Uterus (tissue), 4 donors: Measurements from ENCODE around the gene TUBAL3. TPM values are rescaled to one million over a fixed set of nuclear protein-coding genes. Genes with fewer than 3 reads are reported as not detected.

Source experiments
- DNase-seq, 2 donors: peaks; one replicate each; pipeline ENCODE4 v3.0.0-alpha.2; 2019 to 2020
- H3K27ac ChIP-seq, 2 donors: fragments of 200-600 bp; sonication (generic); 1 replicate in 1 of 2; 2 replicates in 1 of 2; pipeline ENCODE4 v1.5.1; 2016 to 2018
- H3K27me3 ChIP-seq, 2 donors: fragments of 200-600 bp; sonication (generic); one replicate each; pipeline ENCODE4 v1.5.1; 2018 to 2019; ENCODE audit warnings: control low read depth in 1 of 2
- H3K36me3 ChIP-seq, 2 donors: fragments of 200-600 bp; sonication (generic); one replicate each; pipeline ENCODE4 v1.5.1; 2019; ENCODE audit warnings: control low read depth in 1 of 2
- H3K4me1 ChIP-seq, 2 donors: fragments of 200-600 bp; sonication (generic); one replicate each; pipeline ENCODE4 v1.5.1; 2018 to 2019; ENCODE audit warnings: control low read depth in 1 of 2
- H3K4me3 ChIP-seq, 2 donors: fragments of 200-600 bp; sonication (generic); 1 replicate in 1 of 2; 2 replicates in 1 of 2; pipeline ENCODE4 v1.5.1; 2018 to 2019; ENCODE audit warnings: mild to moderate bottlenecking in 1 of 2
- H3K9me3 ChIP-seq, 2 donors: fragments of 200-600 bp; sonication (generic); one replicate each; pipeline ENCODE4 v1.5.1; 2019; ENCODE audit warnings: control low read depth in 1 of 2
- CTCF ChIP-seq, 4 experiments: fragments of 200-600 bp in 2 of 4; fragments of 450-650 bp in 2 of 4; sonication (generic) in 2 of 4; IDR thresholded peaks; one replicate each; pipeline ENCODE4 v1.5.1; 2016 to 2019; ENCODE audit warnings: antibody characterized with exemption in 4 of 4, mild to moderate bottlenecking in 2 of 4, moderate library complexity in 1 of 4
- POLR2A ChIP-seq, 2 donors: fragments of 450-650 bp; IDR thresholded peaks; one replicate each; pipeline ENCODE4 v1.6.1; 2016; ENCODE audit warnings: antibody characterized with exemption in 2 of 2, mild to moderate bottlenecking in 1 of 2, moderate library complexity in 1 of 2
- intact Hi-C: fragments of 100-400 bp; cut with DNase I; formaldehyde crosslinking; loops from one replicate; pipeline ENCODE4 v1.15.1; 2023; ENCODE audit warnings: low total_unique reads
- total RNA-seq, 4 donors: library from RNA; depleted of rRNA in 3 of 4; stranded (reverse); fragments of >200 nt in 3 of 4; gene quantifications; one replicate each; pipeline versions ENCODE4 v1.1.0 to v1.2.4, GENCODE V29; 2014 to 2023
- donor health status: DM: yes; HTN: yes; CAD: no.

Gene TUBAL3
- total RNA-seq, 4 donors from 2014 or later = not detected

DNA sequence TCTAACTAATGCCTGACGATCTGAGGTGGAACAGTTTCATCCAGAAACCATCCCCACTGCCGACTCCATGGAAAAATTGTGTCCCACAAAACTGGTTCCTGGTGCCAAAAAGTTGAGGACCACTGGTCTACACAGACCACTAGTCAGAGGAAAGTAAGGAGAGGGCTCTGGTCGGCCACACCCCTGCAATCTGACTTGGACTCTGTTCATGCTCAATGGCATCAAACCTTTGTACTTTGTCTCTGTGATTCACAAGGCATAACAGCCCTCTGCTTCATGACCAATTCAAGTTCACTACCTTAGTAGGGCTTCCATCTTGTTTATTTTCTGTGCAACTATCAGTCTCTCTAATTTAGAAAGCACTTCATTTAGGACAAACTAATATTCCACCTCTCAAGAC is 1.8 kb downstream of the TUBAL3 start:
- Histone ChIP-seq H3K4me3 (no peak overlapping the region), H3K4me1 (no peaks in the 10 kb centered on the region), H3K27ac (no peak overlapping the region), H3K36me3 (no peaks in the 10 kb centered on the region), H3K27me3 (no peaks in the 10 kb centered on the region), H3K9me3 (no peaks in the 10 kb centered on the region)
- TF ChIP-seq CTCF (IDR thresholded peaks at IDR 0.05) (no peak), POLR2A (IDR thresholded peaks at IDR 0.05) (no peak)
- intact Hi-C loops = no loop called here
- DNase-seq = no peak

- DNase-seq = no peak
- Histone ChIP-seq H3K9me3 (no peaks in the 10 kb centered on the region), H3K27me3 (no peaks in the 10 kb centered on the region), H3K4me3 (no peak overlapping the region), H3K4me1 (no peaks in the 10 kb centered on the region), H3K36me3 (no peaks in the 10 kb centered on the region), H3K27ac (no peak overlapping the region)
- intact Hi-C loops = no loop called here
- TF ChIP-seq POLR2A (IDR thresholded peaks at IDR 0.05) (no peak), CTCF (IDR thresholded peaks at IDR 0.05) (no peak)
These were observed 4.0 kb downstream of the TUBAL3 start for GRCh38 chr10:5400468-5401240.

GRCh38 chr10:5399332-5399731 is 5.3 kb downstream of the TUBAL3 start:
- Histone ChIP-seq H3K36me3 (no peaks in the 10 kb centered on the region), H3K4me3 (no peak overlapping the region), H3K9me3 (no peaks in the 10 kb centered on the region), H3K27ac (no peak overlapping the region), H3K27me3 (no peaks in the 10 kb centered on the region), H3K4me1 (no peaks in the 10 kb centered on the region)
- DNase-seq = no peak
- TF ChIP-seq CTCF (IDR thresholded peaks at IDR 0.05) (no peak), POLR2A (IDR thresholded peaks at IDR 0.05) (no peak)
- intact Hi-C loops = no loop called here

DNA sequence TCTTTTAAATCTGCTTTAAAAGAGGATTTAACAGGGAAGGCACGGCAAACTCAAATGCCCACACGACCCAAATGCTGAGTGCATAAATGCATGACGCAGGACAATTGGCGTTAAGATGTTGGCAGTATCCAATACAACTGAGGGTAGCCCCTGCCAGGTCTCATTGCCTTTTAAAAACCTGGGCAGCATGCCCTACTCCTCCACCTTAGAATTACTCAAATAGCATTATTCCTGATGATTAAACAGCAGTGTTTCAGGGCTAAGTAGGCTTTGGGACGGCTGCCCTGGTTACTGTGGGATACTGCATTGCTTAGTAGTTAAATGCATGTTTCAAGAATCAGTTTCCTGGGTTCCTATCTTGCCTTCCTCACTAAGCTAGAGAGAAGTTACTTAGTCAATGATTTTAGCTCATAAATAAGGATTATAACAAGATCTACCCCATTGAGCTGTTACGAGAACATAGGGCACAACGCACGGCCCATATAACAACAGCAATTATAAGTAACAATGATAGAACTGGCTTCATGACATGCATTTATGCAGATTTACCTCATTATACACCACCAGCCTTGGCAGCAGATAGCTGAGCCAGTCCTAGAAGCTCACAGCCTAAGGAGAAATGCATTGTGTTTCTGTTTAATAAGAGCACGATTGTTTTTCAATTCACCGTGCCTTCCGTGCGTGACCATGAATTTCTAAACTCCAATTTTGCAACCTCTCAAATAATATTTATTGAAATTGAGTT is 7.9 kb downstream of the TUBAL3 start:
- Histone ChIP-seq H3K9me3 (no peaks in the 10 kb centered on the region), H3K4me3 (no peak overlapping the region), H3K4me1 (no peaks in the 10 kb centered on the region), H3K27ac (no peak overlapping the region), H3K36me3 (no peaks in the 10 kb centered on the region), H3K27me3 (no peaks in the 10 kb centered on the region)
- no peak for DNase-seq
- TF ChIP-seq POLR2A (IDR thresholded peaks at IDR 0.05) (no peak), CTCF (IDR thresholded peaks at IDR 0.05) (no peak)
- intact Hi-C loops = no loop called here

DNA sequence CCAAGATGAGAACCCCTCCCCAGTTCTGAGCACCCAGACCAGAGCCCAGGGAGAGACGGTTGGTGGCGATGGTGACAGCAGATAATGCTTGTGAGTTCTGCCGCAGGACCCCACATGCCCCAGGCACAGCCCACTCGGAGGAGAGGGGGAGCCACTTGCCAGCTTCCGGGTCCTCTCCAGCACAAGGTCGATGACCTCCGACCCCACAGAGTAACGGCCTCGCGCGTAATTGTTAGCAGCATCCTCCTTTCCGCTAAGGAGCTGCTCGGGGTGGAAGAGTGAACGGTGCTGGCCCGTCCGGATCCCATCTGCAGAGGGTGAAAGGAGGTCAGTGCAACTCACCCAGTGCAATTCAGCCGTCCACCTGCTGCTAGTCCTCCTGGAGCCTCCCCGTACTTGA is 9.5 kb downstream of the TUBAL3 start:
- H3K27me3 ChIP-seq = no peaks in the 10 kb centered on the region
- TF ChIP-seq CTCF (IDR thresholded peaks at IDR 0.05) (no peak), POLR2A (IDR thresholded peaks at IDR 0.05) (no peak)
- intact Hi-C loops = no loop called here
- H3K27ac ChIP-seq = no peak overlapping the region
- H3K4me3 ChIP-seq = no peak overlapping the region
- no peaks in the 10 kb centered on the region for H3K9me3 ChIP-seq
- no peak for DNase-seq
- H3K36me3 ChIP-seq = no peaks in the 10 kb centered on the region
- H3K4me1 ChIP-seq = no peaks in the 10 kb centered on the region
